Vein endothelial cell (primary cell): ENCODE data around the gene PPIAL4G. TPM values are rescaled to one million over a fixed set of nuclear protein-coding genes. Genes with fewer than 3 reads are reported as not detected.
A peak's percentile ranks its signal among the peaks of the same experiment; 100 is the strongest.

Experiments
- small RNA-seq: library from RNA; depleted of rRNA; stranded (forward); fragments of <200 nt; gene quantifications from one replicate; pipeline ENCODE3, GENCODE V24; 2012
- total RNA-seq: library from RNA; depleted of rRNA; stranded (reverse); fragments of >200 nt; gene quantifications from 2 replicates; pipeline ENCODE4 v1.2.3, GENCODE V29; 2012

PPIAL4G gene
- not detected in 2 replicates for total RNA-seq

GRCh38 chr1:148483029-148483428 is at the start of gene PPIAL4G:
PPIAL4G (minus strand) TSS chr1:148483302; CDS start chr1:148483252, 50 bp downstream.

Small RNA genes lying within 50 kb of the gene (small RNA-seq; reads per million reads assigned to genes)
- 11.7 reads per million, percentile 96 among the genes with 10 or more reads in this experiment for gene RF00003

Other genes with a start within 250 kb of the PPIAL4G start
- gene NBPF14, start 112.7 kb upstream of the PPIAL4G start, total RNA-seq: 5.2 and 6.2 TPM in 2 replicates